GM12872 (cell line): ENCODE measurements around the gene BEND3.

ENCODE experiments used
- TF ChIP-seq, protein P1 (sequence below): IDR thresholded peaks from 3 replicates; pipeline ENCODE4 v1.5.1; 2011; ENCODE audit warnings: low read depth, mild to moderate bottlenecking, low read length, moderate library complexity; ENCODE audit not compliant: insufficient read depth

The BEND3 gene

DNA sequence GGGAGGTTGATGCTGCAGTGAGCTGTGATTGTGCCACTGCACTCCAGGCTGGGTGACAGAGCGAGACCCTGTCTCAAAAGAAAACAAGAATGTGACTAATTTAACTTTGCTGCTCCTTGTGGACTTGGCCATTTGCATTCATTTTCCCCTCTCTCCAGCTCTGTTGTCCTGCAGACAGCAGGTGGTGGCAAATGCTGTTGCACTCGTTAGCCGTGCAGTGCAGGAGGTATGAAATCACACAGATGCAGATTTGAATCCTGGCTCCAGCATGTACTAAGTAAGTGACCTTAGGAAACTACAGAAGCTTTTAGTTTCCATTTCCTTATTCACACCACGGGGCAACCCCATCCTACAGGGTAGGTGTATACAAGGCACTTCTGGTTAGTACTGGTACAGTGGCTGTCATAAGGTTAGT lies 9.6 kb upstream of the BEND3 start:
- TF ChIP-seq, protein P1, sequence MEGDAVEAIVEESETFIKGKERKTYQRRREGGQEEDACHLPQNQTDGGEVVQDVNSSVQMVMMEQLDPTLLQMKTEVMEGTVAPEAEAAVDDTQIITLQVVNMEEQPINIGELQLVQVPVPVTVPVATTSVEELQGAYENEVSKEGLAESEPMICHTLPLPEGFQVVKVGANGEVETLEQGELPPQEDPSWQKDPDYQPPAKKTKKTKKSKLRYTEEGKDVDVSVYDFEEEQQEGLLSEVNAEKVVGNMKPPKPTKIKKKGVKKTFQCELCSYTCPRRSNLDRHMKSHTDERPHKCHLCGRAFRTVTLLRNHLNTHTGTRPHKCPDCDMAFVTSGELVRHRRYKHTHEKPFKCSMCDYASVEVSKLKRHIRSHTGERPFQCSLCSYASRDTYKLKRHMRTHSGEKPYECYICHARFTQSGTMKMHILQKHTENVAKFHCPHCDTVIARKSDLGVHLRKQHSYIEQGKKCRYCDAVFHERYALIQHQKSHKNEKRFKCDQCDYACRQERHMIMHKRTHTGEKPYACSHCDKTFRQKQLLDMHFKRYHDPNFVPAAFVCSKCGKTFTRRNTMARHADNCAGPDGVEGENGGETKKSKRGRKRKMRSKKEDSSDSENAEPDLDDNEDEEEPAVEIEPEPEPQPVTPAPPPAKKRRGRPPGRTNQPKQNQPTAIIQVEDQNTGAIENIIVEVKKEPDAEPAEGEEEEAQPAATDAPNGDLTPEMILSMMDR: no peak

DNA sequence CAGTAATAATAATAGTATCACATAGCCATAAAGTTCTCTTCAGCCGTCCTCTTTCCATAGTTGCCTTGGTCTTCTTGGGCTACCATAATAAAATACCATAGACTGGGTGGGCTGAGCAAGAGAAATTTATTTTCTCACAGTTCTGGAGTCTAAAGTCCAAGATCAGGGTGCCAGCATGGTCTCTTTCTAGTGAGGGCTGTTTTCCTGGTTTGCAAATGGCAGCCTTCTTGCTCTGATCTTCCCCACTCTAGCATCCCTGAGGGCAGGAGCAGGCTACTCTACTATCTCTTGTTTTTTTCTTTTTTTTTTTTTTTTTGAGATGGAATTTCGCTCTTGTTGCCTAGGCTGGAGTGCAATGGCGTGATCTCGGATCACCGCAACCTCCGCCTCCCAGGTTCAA lies 8.2 kb upstream of the BEND3 start:
- TF ChIP-seq, protein P1: no peak

DNA sequence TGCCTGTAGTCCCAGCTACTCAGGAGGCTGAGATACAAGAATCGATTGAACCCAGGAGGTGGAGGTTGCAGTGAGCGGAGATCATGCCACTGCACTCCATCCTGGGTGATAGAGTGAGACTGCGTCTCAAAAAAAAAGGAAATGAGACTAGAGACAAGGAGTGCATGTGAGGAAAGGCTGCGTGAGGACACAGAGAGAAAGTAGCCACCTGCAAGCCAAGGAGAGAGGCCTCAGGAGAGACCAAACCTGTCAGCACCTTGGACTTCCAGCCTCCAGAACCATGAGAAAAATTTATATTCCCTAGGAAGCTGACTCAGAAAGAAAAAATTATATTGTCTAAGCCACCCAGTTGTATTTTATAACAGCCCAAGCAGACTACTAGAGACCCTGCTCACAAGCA lies 7.4 kb upstream of the BEND3 start:
- TF ChIP-seq, protein P1: no peak

DNA sequence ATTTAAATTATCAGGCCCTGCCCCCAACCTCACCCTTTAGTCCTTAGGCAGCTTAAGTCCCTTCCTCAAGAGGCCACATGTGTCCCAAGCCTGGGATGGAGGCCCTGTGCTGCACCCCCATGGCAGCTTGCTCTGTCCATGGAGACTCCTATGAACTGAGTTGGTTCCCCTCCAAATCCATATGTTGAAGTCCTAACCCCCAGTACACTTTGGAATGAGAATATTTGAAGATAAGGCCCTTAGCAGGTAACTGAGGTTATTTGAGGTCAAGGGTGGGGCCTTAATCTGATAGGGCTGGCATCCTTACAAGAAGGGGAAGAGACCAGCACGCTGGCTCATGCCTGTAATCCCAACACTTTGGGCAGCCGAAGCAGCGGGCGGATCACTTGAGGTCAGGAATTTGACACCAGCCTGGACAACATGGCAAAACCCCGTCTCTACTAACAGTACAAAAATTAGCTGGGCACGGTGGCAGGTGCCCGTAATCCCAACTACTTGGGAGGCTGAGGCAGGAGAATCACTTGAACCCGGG lies 6.7 kb upstream of the BEND3 start:
- TF ChIP-seq, protein P1: no peak

DNA sequence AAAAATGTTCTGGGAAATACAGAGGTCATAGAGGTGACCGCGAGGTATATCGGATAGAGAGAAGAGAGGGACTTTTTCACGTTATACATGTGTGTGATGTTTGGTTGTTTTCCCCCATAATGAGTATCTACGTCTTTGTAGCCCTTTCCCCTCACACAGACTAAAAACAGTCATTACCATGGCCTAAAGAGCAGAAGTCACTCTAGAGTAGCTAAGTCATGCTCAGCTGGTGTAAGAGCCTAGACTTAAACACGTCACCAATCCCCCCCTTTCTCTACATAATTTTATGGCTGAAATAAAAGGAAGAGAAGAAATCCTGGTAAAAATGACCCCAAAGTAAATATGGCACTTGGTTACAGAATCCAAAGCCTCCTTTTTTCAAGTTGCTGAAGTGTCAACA lies 6.0 kb upstream of the BEND3 start:
- TF ChIP-seq, protein P1: no peak

DNA sequence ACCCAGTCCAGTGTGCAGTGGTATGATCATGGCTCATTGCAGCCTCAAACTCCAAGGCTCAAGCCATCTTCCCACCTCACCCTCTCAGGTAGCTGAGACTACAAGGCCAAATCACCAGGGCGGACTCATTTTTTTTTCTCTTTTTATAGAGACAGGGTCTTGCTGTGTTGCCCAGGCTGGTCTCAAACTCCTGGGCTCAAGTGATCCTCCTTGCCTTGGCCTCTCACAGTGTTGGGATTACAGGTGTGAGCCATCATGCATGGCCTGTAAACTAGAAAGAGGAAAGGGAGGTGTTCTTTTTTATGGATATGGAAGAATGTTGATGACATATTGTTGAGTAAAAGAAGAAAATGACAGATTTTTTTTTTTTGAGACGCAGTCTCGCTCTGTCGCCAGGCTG lies 5.1 kb upstream of the BEND3 start:
- TF ChIP-seq, protein P1: no peak

DNA sequence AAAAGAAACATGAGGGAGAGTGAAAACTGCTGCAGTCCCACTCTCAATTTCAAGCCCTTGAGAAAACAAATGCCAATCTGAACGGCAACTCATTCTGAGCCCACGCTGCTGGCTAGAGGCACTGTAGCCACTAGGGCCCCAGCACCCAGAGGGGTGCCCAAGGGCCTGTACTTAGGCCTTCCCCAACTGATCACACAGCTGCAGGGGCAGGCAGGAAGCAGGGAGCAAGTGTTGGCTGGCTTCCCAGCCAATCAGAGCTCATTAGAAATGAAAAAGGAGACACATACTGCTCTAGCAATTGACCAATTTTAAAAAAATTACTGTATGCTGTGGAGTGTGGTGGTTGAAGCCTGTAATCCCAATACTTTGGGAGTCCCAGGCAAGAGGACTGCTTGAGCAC lies 3.7 kb upstream of the BEND3 start:
- TF ChIP-seq, protein P1: no peak
